Mesendoderm (in vitro differentiated cells): ENCODE results near the gene HMOX1. TPM values are rescaled to one million over a fixed set of nuclear protein-coding genes. Genes with fewer than 3 reads are reported as not detected.

ENCODE experiments used
- DNase-seq: peaks from one replicate; pipeline ENCODE4 v3.0.0; 2013
- H2AK5ac ChIP-seq: 2 replicates; pipeline ENCODE4 v1.6.1; 2013; ENCODE audit warnings: low read length, inconsistent platforms
- H2BK120ac ChIP-seq: 2 replicates; pipeline ENCODE4 v1.6.1; 2013; ENCODE audit warnings: low read depth, mild to moderate bottlenecking, low read length, moderate library complexity, mixed read lengths
- H2BK15ac ChIP-seq: replicated peaks from 2 replicates; pipeline ENCODE4 v1.6.1; 2013; ENCODE audit warnings: low read depth, mild to moderate bottlenecking, moderate library complexity
- H2BK5ac ChIP-seq: 2 replicates; pipeline ENCODE4 v1.6.1; 2013; ENCODE audit warnings: low read length, inconsistent platforms
- H3K18ac ChIP-seq: 2 replicates; pipeline ENCODE4 v1.6.1; 2013; ENCODE audit warnings: mild to moderate bottlenecking, low read length, mixed read lengths
- H3K23ac ChIP-seq: one replicate; pipeline ENCODE4 v1.6.1; 2013; ENCODE audit warnings: low read length
- H3K27ac ChIP-seq: 2 replicates; pipeline ENCODE4 v1.5.1; 2013; ENCODE audit warnings: low read depth, mild to moderate bottlenecking, inconsistent platforms, low read length, moderate library complexity
- H3K27me3 ChIP-seq: 2 replicates; pipeline ENCODE4 v1.6.1; 2013; ENCODE audit warnings: low read length, control low read depth, mild to moderate bottlenecking, inconsistent platforms; ENCODE audit not compliant: insufficient read depth, poor library complexity
- H3K36me3 ChIP-seq: 2 replicates; pipeline ENCODE4 v1.6.1; 2013; ENCODE audit warnings: low read length, inconsistent platforms; ENCODE audit not compliant: control insufficient read depth, insufficient read depth
- H3K4ac ChIP-seq: one replicate; pipeline ENCODE4 v1.6.1; 2013; ENCODE audit warnings: low read depth, mild to moderate bottlenecking, low read length, moderate library complexity
- H3K4me1 ChIP-seq: 2 replicates; pipeline ENCODE4 v1.6.1; 2013; ENCODE audit warnings: low read depth, low read length, inconsistent platforms; ENCODE audit not compliant: control insufficient read depth
- H3K4me2 ChIP-seq: 2 replicates; pipeline ENCODE4 v1.6.1; 2013; ENCODE audit warnings: low read length
- H3K4me3 ChIP-seq: 2 replicates; pipeline ENCODE4 v1.5.1; 2013; ENCODE audit warnings: mild to moderate bottlenecking, low read length
- H3K56ac ChIP-seq: one replicate; pipeline ENCODE4 v1.6.1; 2013; ENCODE audit warnings: low read length
- H3K79me1 ChIP-seq: 2 replicates; pipeline ENCODE4 v1.6.1; 2013; ENCODE audit warnings: low read length, inconsistent platforms
- H3K79me2 ChIP-seq: 2 replicates; pipeline ENCODE4 v1.6.1; 2013; ENCODE audit warnings: mild to moderate bottlenecking, low read length; ENCODE audit not compliant: control insufficient read depth, insufficient read depth
- H3K9ac ChIP-seq: 2 replicates; pipeline ENCODE4 v1.6.1; 2013; ENCODE audit warnings: low read length, inconsistent platforms
- H4K5ac ChIP-seq: one replicate; pipeline ENCODE4 v1.6.1; 2013; ENCODE audit warnings: low read length
- H4K8ac ChIP-seq: one replicate; pipeline ENCODE4 v1.6.1; 2013; ENCODE audit warnings: low read depth, mild to moderate bottlenecking, control low read depth, low read length, moderate library complexity
- WGBS: extraction: QIAGEN DNeasy Blood & Tissue Kit; methylation state at CpG from one replicate; pipeline ENCODE4 v1.1.7; 2013; ENCODE audit warnings: low lambda C conversion rate, missing lambda C conversion rate; ENCODE audit not compliant: insufficient coverage; ENCODE audit errors: extremely low coverage; 5-methylcytosine and 5-hydroxymethylcytosine counted together
- small RNA-seq: library from polyadenylated mRNA; stranded (forward); fragments of <200 nt; extraction: miRNeasy Mini kit (QIAGEN cat#:217004); gene quantifications from one replicate; pipeline ENCODE3, GENCODE V24; 2013; ENCODE audit not compliant: insufficient read depth

HMOX1 gene

GRCh38 chr22:35441489-35442100 lies 60.7 kb downstream of the HMOX1 start:
- Histone ChIP-seq H2BK15ac (no peak overlapping the region), H3K36me3 (no peaks in the 10 kb centered on the region), H3K4me3 (no peak overlapping the region), H2BK5ac (no peak overlapping the region), H3K4me2 (no peak overlapping the region), H2BK120ac (no peak overlapping the region), H3K18ac (no peak overlapping the region), H3K56ac (no peak overlapping the region), H4K5ac (no peak overlapping the region), H3K79me2 (no peaks in the 10 kb centered on the region), H4K8ac (no peak overlapping the region), H3K4ac (no peak overlapping the region), H2AK5ac (no peak overlapping the region), H3K27ac (no peak overlapping the region), H3K4me1 (no peaks in the 10 kb centered on the region), H3K79me1 (no peaks in the 10 kb centered on the region), H3K27me3 (no peaks in the 10 kb centered on the region), H3K9ac (no peak overlapping the region), H3K23ac (no peak overlapping the region)
- WGBS = no CpG with 5 or more reads among the region's 9 CpGs
- DNase-seq = no peak

GRCh38 chr22:35442471-35442870 lies 61.6 kb downstream of the HMOX1 start:
- Histone ChIP-seq H3K9ac (no peak overlapping the region), H3K79me1 (no peaks in the 10 kb centered on the region), H3K4ac (no peak overlapping the region), H3K27me3 (no peaks in the 10 kb centered on the region), H3K4me2 (no peak overlapping the region), H3K36me3 (no peaks in the 10 kb centered on the region), H3K27ac (no peak overlapping the region), H3K4me1 (no peaks in the 10 kb centered on the region), H3K23ac (no peak overlapping the region), H2BK15ac (no peak overlapping the region), H2AK5ac (no peak overlapping the region), H2BK120ac (no peak overlapping the region), H3K79me2 (no peaks in the 10 kb centered on the region), H2BK5ac (no peak overlapping the region), H4K8ac (no peak overlapping the region), H3K18ac (no peak overlapping the region), H4K5ac (no peak overlapping the region), H3K4me3 (no peak overlapping the region), H3K56ac (no peak overlapping the region)
- no peak for DNase-seq
- WGBS = no CpG with 5 or more reads among the region's 6 CpGs

- no peak overlapping the region for H3K9ac ChIP-seq
- no peak overlapping the region for H3K23ac ChIP-seq
- H4K5ac ChIP-seq = no peak overlapping the region
- H3K79me1 ChIP-seq = no peaks in the 10 kb centered on the region
- H3K18ac ChIP-seq = no peak overlapping the region
- H2BK5ac ChIP-seq = no peak overlapping the region
- H3K4me2 ChIP-seq = no peak overlapping the region
- H3K4me1 ChIP-seq = no peaks in the 10 kb centered on the region
- H2BK15ac ChIP-seq = no peak overlapping the region
- no CpG with 5 or more reads among the region's 6 CpGs for WGBS
- no peak overlapping the region for H3K4ac ChIP-seq
- H3K56ac ChIP-seq = no peak overlapping the region
- H2AK5ac ChIP-seq = no peak overlapping the region
- H3K27me3 ChIP-seq = no peaks in the 10 kb centered on the region
- no peak overlapping the region for H3K4me3 ChIP-seq
- H4K8ac ChIP-seq = no peak overlapping the region
- H3K27ac ChIP-seq = no peak overlapping the region
- no peaks in the 10 kb centered on the region for H3K79me2 ChIP-seq
- no peak overlapping the region for H2BK120ac ChIP-seq
- no peak for DNase-seq
- H3K36me3 ChIP-seq = no peaks in the 10 kb centered on the region
Measured at GRCh38 chr22:35443338-35443737, 62.4 kb downstream of the HMOX1 start.

Small RNA genes within 50 kb of the gene (small RNA-seq; reads per million reads assigned to genes)
- gene MIR3909 (83.3 reads per million, percentile 96 among the genes with 10 or more reads in this experiment), gene MIR6069 (not detected)
